H4 (cell line): ENCODE results near the gene PPP4R1. TPM values are rescaled to one million over a fixed set of nuclear protein-coding genes. Genes with fewer than 3 reads are reported as not detected.

Experiments
- DNase-seq: peaks from one replicate; pipeline ENCODE4 v3.0.0-alpha.2; 2015; ENCODE audit warnings: low spot score
- total RNA-seq: library from RNA; depleted of rRNA; stranded (reverse); fragments of >200 nt; shearing (Covaris generic); gene quantifications from 2 replicates; pipeline ENCODE4 v1.2.3, GENCODE V29; 2014

The PPP4R1 gene
- total RNA-seq, 1 experiment from 2014 or later, result 70.2 TPM

GRCh38 chr18:9547782-9548181, 66.6 kb downstream of the PPP4R1 start:
- DNase-seq, result no peak

GRCh38 chr18:9546468-9546867, 67.9 kb downstream of the PPP4R1 start:
- no peak for DNase-seq

- DNase-seq, result no peak
Measured at GRCh38 chr18:9545029-9545428, 69.3 kb downstream of the PPP4R1 start.

- DNase-seq, result no peak
Measured at GRCh38 chr18:9542924-9543323, 71.4 kb downstream of the PPP4R1 start.

GRCh38 chr18:9539938-9540337, 74.4 kb downstream of the PPP4R1 start:
- DNase-seq, result no peak

- DNase-seq, result no peak
Measured at GRCh38 chr18:9539283-9539682, 75.1 kb downstream of the PPP4R1 start.

- DNase-seq, result no peak
Measured at GRCh38 chr18:9537677-9538076, 76.7 kb downstream of the PPP4R1 start.

- DNase-seq, result no peak
Measured at GRCh38 chr18:9536354-9537152, 77.8 kb downstream of the PPP4R1 start.

- DNase-seq, result no peak
Measured at GRCh38 chr18:9535430-9535991, 78.8 kb downstream of the PPP4R1 start.

- no peak for DNase-seq
Measured at GRCh38 chr18:9534844-9535243, 79.5 kb downstream of the PPP4R1 start.

GRCh38 chr18:9531791-9532410, 82.5 kb downstream of the PPP4R1 start:
- no peak for DNase-seq

- DNase-seq, result no peak
Measured at GRCh38 chr18:9530226-9531009, 83.9 kb downstream of the PPP4R1 start.

GRCh38 chr18:9526458-9526857, 87.9 kb downstream of the PPP4R1 start:
- DNase-seq, result no peak

GRCh38 chr18:9522952-9523351, 91.4 kb downstream of the PPP4R1 start:
- no peak for DNase-seq

GRCh38 chr18:9521770-9522169, 92.6 kb downstream of the PPP4R1 start:
- DNase-seq, result no peak

- no peak for DNase-seq
Measured at GRCh38 chr18:9520666-9521065, 93.7 kb downstream of the PPP4R1 start.

- no peak for DNase-seq
Measured at GRCh38 chr18:9519399-9519798, 95.0 kb downstream of the PPP4R1 start.

- DNase-seq, result no peak
Measured at GRCh38 chr18:9517869-9518268, 96.5 kb downstream of the PPP4R1 start.

- peak; percentile 45 for DNase-seq
Measured at GRCh38 chr18:9516437-9517064, 97.8 kb downstream of the PPP4R1 start.

GRCh38 chr18:9513971-9514512, 100.3 kb downstream of the PPP4R1 start:
- DNase-seq, result no peak

GRCh38 chr18:9508446-9509025, 105.8 kb downstream of the PPP4R1 start:
- no peak for DNase-seq
